SK-N-SH (cell line): ENCODE measurements around the gene SERTAD2. TPM values are rescaled to one million over a fixed set of nuclear protein-coding genes. Genes with fewer than 3 reads are reported as not detected.

Experiments used
- CTCF ChIA-PET: fragments of 300-600, 350-600 bp; formaldehyde crosslinking; extraction: SDS; loops from one replicate; lab custom pipeline; 2021; lab: Yijun Ruan, JAX
- POLR2A ChIA-PET: fragments of 350-600 bp; sonication (Branson Sonifier 250); formaldehyde crosslinking; extraction: SDS; loops from one replicate; lab custom pipeline; 2020; ENCODE audit warnings: antibody characterized with exemption, inconsistent platforms; lab: Yijun Ruan, JAX
- DNase-seq: peaks from one replicate; pipeline ENCODE4 v3.0.0; 2012
- H2AFZ ChIP-seq: fragments of 200-600 bp; sonication (generic); 2 replicates; pipeline ENCODE4 v1.8.1; 2016; ENCODE audit warnings: antibody characterized with exemption, mild to moderate bottlenecking, low read depth
- H3F3A ChIP-seq: fragments of 200-600 bp; sonication (generic); replicated peaks from 2 replicates; pipeline ENCODE3; 2016; ENCODE audit warnings: antibody characterized with exemption, mild to moderate bottlenecking; ENCODE audit not compliant: insufficient read depth
- H3K27ac ChIP-seq, 2 experiments: fragments of 200-500 bp in 1 of 2; fragments of 200-600 bp in 1 of 2; sonication (Bioruptor generic) in 1 of 2; sonication (generic), shearing (Covaris generic) in 1 of 2; 2 replicates each; pipeline versions ENCODE4 v1.5.1 to v1.6.1; 2014 to 2016; ENCODE audit warnings: low read depth in 2 of 2, inconsistent platforms in 1 of 2, low read length in 1 of 2, mild to moderate bottlenecking in 1 of 2, mixed read lengths in 1 of 2
- H3K27me3 ChIP-seq: fragments of 200-600 bp; sonication (generic), shearing (Covaris generic); 2 replicates; pipeline ENCODE4 v1.6.1; 2016; ENCODE audit warnings: mixed run types; ENCODE audit not compliant: insufficient read depth
- H3K36me3 ChIP-seq, 2 experiments: fragments of 200-500 bp in 1 of 2; fragments of 200-600 bp in 1 of 2; sonication (Bioruptor generic) in 1 of 2; sonication (generic) in 1 of 2; replicated peaks in 1 of 2; 2 replicates each; pipeline versions ENCODE3 to v1.5.1; 2014 to 2016; ENCODE audit warnings: low read length in 1 of 2, mild to moderate bottlenecking in 1 of 2; ENCODE audit not compliant: insufficient read depth in 2 of 2, control insufficient read depth in 1 of 2
- H3K4me1 ChIP-seq, 2 experiments: fragments of 200-500 bp in 1 of 2; fragments of 200-600 bp in 1 of 2; sonication (Bioruptor generic) in 1 of 2; sonication (generic), shearing (Covaris generic) in 1 of 2; 2 replicates each; pipeline versions ENCODE4 v1.5.1 to v1.6.1; 2014 to 2016; ENCODE audit warnings: low read depth in 1 of 2, low read length in 1 of 2, mixed run types in 1 of 2; ENCODE audit not compliant: insufficient read depth in 2 of 2, control insufficient read depth in 1 of 2
- H3K4me2 ChIP-seq: fragments of 200-600 bp; sonication (generic), shearing (Covaris generic); 2 replicates; pipeline ENCODE4 v1.6.1; 2017; ENCODE audit warnings: mixed run types
- H3K4me3 ChIP-seq, 2 experiments: fragments of 200-500 bp in 1 of 2; fragments of 200-600 bp in 1 of 2; sonication (Bioruptor generic) in 1 of 2; sonication (generic), shearing (Covaris generic) in 1 of 2; 2 replicates each; pipeline versions ENCODE4 v1.5.1 to v1.8.1; 2014 to 2016; ENCODE audit warnings: low read depth in 2 of 2, inconsistent platforms in 1 of 2, low read length in 1 of 2, mild to moderate bottlenecking in 1 of 2, mixed read lengths in 1 of 2, moderate library complexity in 1 of 2
- H3K79me2 ChIP-seq: fragments of 200-600 bp; sonication (generic); 2 replicates; pipeline ENCODE4 v1.8.1; 2017; ENCODE audit warnings: mild to moderate bottlenecking; ENCODE audit not compliant: insufficient read depth
- H3K9ac ChIP-seq: fragments of 200-600 bp; sonication (generic); 2 replicates; pipeline ENCODE4 v1.6.1; 2017; ENCODE audit warnings: mixed run types
- H3K9me2 ChIP-seq: fragments of 200-600 bp; sonication (generic); 2 replicates; pipeline ENCODE4 v1.6.1; 2017; ENCODE audit warnings: mixed run types
- H3K9me3 ChIP-seq: fragments of 200-600 bp; sonication (generic); 2 replicates; pipeline ENCODE4 v1.6.1; 2017; ENCODE audit warnings: mixed run types, mild to moderate bottlenecking, moderate library complexity
- H4K20me1 ChIP-seq: fragments of 200-600 bp; sonication (generic); 2 replicates; pipeline ENCODE4 v1.6.1; 2017; ENCODE audit warnings: mild to moderate bottlenecking, mixed run types; ENCODE audit not compliant: insufficient read depth
- CHD2 ChIP-seq: fragments of 150-350 bp; IDR thresholded peaks from 2 replicates; pipeline ENCODE4 v1.6.1; 2018; ENCODE audit warnings: low read length; ENCODE audit not compliant: partially characterized antibody
- EP300 ChIP-seq, 2 experiments: IDR thresholded peaks; 2 replicates each; pipeline versions ENCODE4 v1.4.0 to v1.6.1; 2012; ENCODE audit warnings: borderline replicate concordance in 1 of 2, low read depth in 1 of 2, low read length in 1 of 2
- EZH2phosphoT487 ChIP-seq: fragments of 200-600 bp; sonication (generic); IDR thresholded peaks from 2 replicates; pipeline ENCODE4 v1.6.1; 2017; ENCODE audit warnings: low read depth, mixed run types, mild to moderate bottlenecking, antibody characterized with exemption, moderate library complexity, borderline replicate concordance
- FOSL2 ChIP-seq: IDR thresholded peaks from 2 replicates; pipeline ENCODE4 v1.4.0; 2012; ENCODE audit warnings: low read depth, mild to moderate bottlenecking, moderate library complexity, borderline replicate concordance
- GABPA ChIP-seq: IDR thresholded peaks from 2 replicates; pipeline ENCODE4 v1.4.0; 2012; ENCODE audit warnings: low read depth, mild to moderate bottlenecking
- IRF3 ChIP-seq: fragments of 150-350 bp; IDR thresholded peaks from 2 replicates; pipeline ENCODE4 v1.6.1; 2016; ENCODE audit warnings: mild to moderate bottlenecking, low read depth, low read length
- JUND ChIP-seq: IDR thresholded peaks from 2 replicates; pipeline ENCODE4 v1.4.0; 2012
- MAX ChIP-seq: IDR thresholded peaks from 2 replicates; pipeline ENCODE4 v1.4.0; 2012; ENCODE audit warnings: low read depth
- MEF2A ChIP-seq: IDR thresholded peaks from 2 replicates; pipeline ENCODE4 v1.4.0; 2012; ENCODE audit warnings: low read depth, borderline replicate concordance
- PBX3 ChIP-seq: IDR thresholded peaks from 2 replicates; pipeline ENCODE4; 2012
- RAD21 ChIP-seq: IDR thresholded peaks from 2 replicates; pipeline ENCODE4 v1.6.1; 2012; ENCODE audit warnings: mild to moderate bottlenecking, low read length
- RXRA ChIP-seq: IDR thresholded peaks from 2 replicates; pipeline ENCODE4 v1.4.0; 2012; ENCODE audit warnings: low read depth, mild to moderate bottlenecking, borderline replicate concordance
- SMC3 ChIP-seq: IDR thresholded peaks from 2 replicates; pipeline ENCODE4 v1.6.1; 2012; ENCODE audit warnings: low read depth, low read length, improper control_type of control experiment
- TAF1 ChIP-seq: IDR thresholded peaks from 2 replicates; pipeline ENCODE4 v1.6.1; 2012; ENCODE audit warnings: low read depth, mild to moderate bottlenecking, low read length, moderate library complexity, borderline replicate concordance
- TCF12 ChIP-seq: IDR thresholded peaks from 2 replicates; pipeline ENCODE4 v1.4.0; 2012
- TEAD4 ChIP-seq: IDR thresholded peaks from 2 replicates; pipeline ENCODE4 v1.4.0; 2012; ENCODE audit warnings: mild to moderate bottlenecking, borderline replicate concordance; ENCODE audit not compliant: insufficient read depth
- USF1 ChIP-seq: IDR thresholded peaks from 2 replicates; pipeline ENCODE4 v1.4.0; 2012; ENCODE audit warnings: low read depth, borderline replicate concordance
- USF2 ChIP-seq: fragments of 150-350 bp; IDR thresholded peaks from 2 replicates; pipeline ENCODE4 v1.6.1; 2017; ENCODE audit warnings: antibody characterized with exemption, low read length, low read depth, borderline replicate concordance
- ZBTB33 ChIP-seq: IDR thresholded peaks from 2 replicates; pipeline ENCODE4 v1.4.0; 2012; ENCODE audit warnings: low read depth, borderline replicate concordance
- WGBS: methylation state at CpG from one replicate; pipeline ENCODE4 v1.1.6; 2017; ENCODE audit warnings: low lambda C conversion rate; 5-methylcytosine and 5-hydroxymethylcytosine counted together
- polyA plus RNA-seq, 3 experiments: library from polyadenylated mRNA; depleted of rRNA; stranded (reverse); fragments of >200 nt; gene quantifications; 2 replicates each; pipeline ENCODE4 v1.2.3, GENCODE V29; 2012

Gene SERTAD2
- polyA plus RNA-seq, 1 of the 3 experiments (the other 2 are of a cell fraction): 9.1 TPM

- TF ChIP-seq USF1: no peak
- no peak for TF ChIP-seq GABPA
- TF ChIP-seq MEF2A: no peak
- TF ChIP-seq SMC3: no peak
- TF ChIP-seq EZH2phosphoT487: no peak
- TF ChIP-seq RXRA: no peak
- TF ChIP-seq JUND: no peak
- no peak for TF ChIP-seq EP300 (IDR thresholded peaks at IDR 0.05; ENCODE audit: borderline replicate concordance in 1 of 2, low read depth in 1 of 2, low read length in 1 of 2)
Observed at GRCh38 chr2:64656379-64656778, 2.7 kb upstream of the SERTAD2 start (continued).

GRCh38 chr2:64655873-64656272 lies 2.2 kb upstream of the SERTAD2 start:
- no peak overlapping the region for H3K4me2 ChIP-seq
- ChIA-PET POLR2A (no interaction called here), CTCF (interaction anchor here (0.7 to 5.8 kb wide), 12 partner anchors 11 to 209 kb away, joined by 3 to 33 read pairs (median 3); partner anchors contain the start of gene AFTPH)
- peaks cover 34% of the 10 kb centered on the region for H3K79me2 ChIP-seq
- no peaks in the 10 kb centered on the region for H3K36me3 ChIP-seq
- H2AFZ ChIP-seq: no peak overlapping the region
- H3F3A ChIP-seq: peaks cover 23% of the 10 kb centered on the region
- peaks cover 18% of the 10 kb centered on the region for H4K20me1 ChIP-seq
- no peaks in the 10 kb centered on the region for H3K9me3 ChIP-seq
- H3K27ac ChIP-seq: no peak overlapping the region
- peaks cover 18 to 23% of the 10 kb centered on the region in 2 experiments for H3K4me1 ChIP-seq
- peak overlapping the region; percentile 1; the same call in 1 of the 2 replicates for H3K9ac ChIP-seq
- WGBS: 86% methylated on average over 3 of the region's 3 CpGs
- DNase-seq: no peak
- TF ChIP-seq ZBTB33 (no peak), PBX3 (no peak), MAX (no peak), TAF1 (no peak), FOSL2 (no peak), JUND (no peak), USF2 (no peak), TEAD4 (no peak), RAD21 (no peak), IRF3 (no peak), CHD2 (no peak), TCF12 (no peak), EZH2phosphoT487 (no peak)
- H3K4me3 ChIP-seq: no peak overlapping the region
- no peaks in the 10 kb centered on the region for H3K9me2 ChIP-seq
- H3K27me3 ChIP-seq: no peaks in the 10 kb centered on the region
